ENCODE data around the gene EPSTI1. TPM values are rescaled to one million over a fixed set of nuclear protein-coding genes. Genes with fewer than 3 reads are reported as not detected.
"Not testable (repeated sequence)": the region's sequence is repeated elsewhere in the genome, so short reads cannot be mapped to it uniquely, and the experiment has no call there.

The EPSTI1 gene, protein sequence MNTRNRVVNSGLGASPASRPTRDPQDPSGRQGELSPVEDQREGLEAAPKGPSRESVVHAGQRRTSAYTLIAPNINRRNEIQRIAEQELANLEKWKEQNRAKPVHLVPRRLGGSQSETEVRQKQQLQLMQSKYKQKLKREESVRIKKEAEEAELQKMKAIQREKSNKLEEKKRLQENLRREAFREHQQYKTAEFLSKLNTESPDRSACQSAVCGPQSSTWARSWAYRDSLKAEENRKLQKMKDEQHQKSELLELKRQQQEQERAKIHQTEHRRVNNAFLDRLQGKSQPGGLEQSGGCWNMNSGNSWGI
- total RNA-seq (100 to 1,000 TPM in 1 of 5 donors, 10 to 100 TPM in 1, 1 to 10 TPM in 2, not detected in 1; 3.8 to 115 (median 12.8) TPM), polyA plus RNA-seq (1 to 10 TPM; 3.5 to 5.2 (median 4.2) TPM)
- long read RNA-seq, donor 1, partial matches to known transcripts, result 5 of 6 reads
- long read RNA-seq, donor 1, other reads (novel, unspliced or antisense), result 0 of 6 reads
- long read RNA-seq, donor 2, transcript EPSTI1-201 (11 exons, 3,114 nt), result major isoform, 13 of 14 reads
- long read RNA-seq, donor 2, partial matches to known transcripts, result 0 of 14 reads
- long read RNA-seq, donor 2, other reads (novel, unspliced or antisense), result 0 of 14 reads
- long read RNA-seq, donor 3, result 0 reads
- long read RNA-seq, donor 4, partial matches to known transcripts, result 0 of 1 reads
- long read RNA-seq, donor 4, other reads (novel, unspliced or antisense), result 0 of 1 reads
- long read RNA-seq, donor 5, partial matches to known transcripts, result 0 of 1 reads
- long read RNA-seq, donor 5, other reads (novel, unspliced or antisense), result 0 of 1 reads
- long read RNA-seq, donor 6, partial matches to known transcripts, result 0 of 5 reads
- long read RNA-seq, donor 6, other reads (novel, unspliced or antisense), result 0 of 5 reads
- long read RNA-seq, donor 7, partial matches to known transcripts, result 0 of 2 reads
- long read RNA-seq, donor 7, other reads (novel, unspliced or antisense), result 0 of 2 reads
- long read RNA-seq, donor 8, partial matches to known transcripts, result 0 of 1 reads
- long read RNA-seq, donor 8, other reads (novel, unspliced or antisense), result 0 of 1 reads
- long read RNA-seq, donor 9, result 0 reads
- long read RNA-seq, donor 10, partial matches to known transcripts, result 0 of 1 reads
- long read RNA-seq, donor 10, other reads (novel, unspliced or antisense), result 0 of 1 reads

DNA sequence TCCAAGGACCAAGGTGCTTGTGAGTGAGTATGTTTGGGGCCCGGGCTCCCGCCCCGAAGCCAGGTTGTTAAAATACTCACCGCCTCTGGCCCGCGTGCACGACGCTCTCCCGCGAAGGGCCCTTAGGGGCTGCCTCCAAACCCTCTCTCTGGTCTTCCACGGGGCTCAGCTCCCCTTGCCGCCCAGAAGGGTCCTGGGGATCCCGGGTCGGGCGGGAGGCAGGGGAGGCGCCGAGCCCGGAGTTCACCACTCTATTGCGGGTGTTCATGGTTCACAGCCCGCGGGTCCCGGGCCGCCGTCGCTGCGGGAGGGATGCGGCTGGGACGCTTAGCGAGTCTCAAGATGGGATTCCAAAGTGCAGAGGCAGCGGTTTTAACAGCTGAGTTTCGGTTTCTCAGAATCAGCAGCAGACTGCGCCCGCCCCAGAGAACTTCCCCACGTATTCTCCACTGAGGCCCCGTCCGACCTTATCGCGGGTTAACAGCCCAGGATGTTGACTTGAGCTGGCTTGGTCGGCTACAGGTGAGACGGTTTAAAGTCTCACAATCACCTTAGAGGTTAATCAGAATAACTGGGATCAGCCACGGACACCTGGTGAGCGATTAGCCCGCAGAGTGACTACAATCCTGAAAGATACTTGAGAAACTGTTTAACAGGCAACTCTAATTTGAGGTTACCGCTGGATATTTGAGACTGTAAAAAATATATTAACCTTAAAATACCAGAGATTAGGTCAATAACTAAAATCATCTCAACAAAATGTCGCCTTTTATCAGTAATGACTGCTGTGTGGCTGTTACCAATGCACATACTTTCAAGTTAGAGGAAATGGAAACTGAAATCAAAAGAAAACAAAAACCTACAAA, at the start of gene EPSTI1:
TSS of gene EPSTI1 (minus strand) at position 344 of the 866 bp plus-strand sequence. CDS start at position 268, 76 bp downstream.
- Histone ChIP-seq H3K27ac (peak within 1 kb of the TSS; percentile 80 to 98 (median 93)), H3K36me3 (no peaks in the 10 kb centered on the region), H3K4me1 (peaks cover 14 to 29% (median 24%) of the 10 kb centered on the region in 4 donors), H3K9me3 (no peaks in the 10 kb centered on the region), H3K27me3 (no peaks in the 10 kb centered on the region), H3K4me3 (peak within 1 kb of the TSS; percentile 63 to 79 (median 72))
- peak in 2 of 3 donors; percentile 19 to 53 for TF ChIP-seq POLR2AphosphoS5 (IDR thresholded peaks at IDR 0.05)
- TF ChIP-seq, protein P1, sequence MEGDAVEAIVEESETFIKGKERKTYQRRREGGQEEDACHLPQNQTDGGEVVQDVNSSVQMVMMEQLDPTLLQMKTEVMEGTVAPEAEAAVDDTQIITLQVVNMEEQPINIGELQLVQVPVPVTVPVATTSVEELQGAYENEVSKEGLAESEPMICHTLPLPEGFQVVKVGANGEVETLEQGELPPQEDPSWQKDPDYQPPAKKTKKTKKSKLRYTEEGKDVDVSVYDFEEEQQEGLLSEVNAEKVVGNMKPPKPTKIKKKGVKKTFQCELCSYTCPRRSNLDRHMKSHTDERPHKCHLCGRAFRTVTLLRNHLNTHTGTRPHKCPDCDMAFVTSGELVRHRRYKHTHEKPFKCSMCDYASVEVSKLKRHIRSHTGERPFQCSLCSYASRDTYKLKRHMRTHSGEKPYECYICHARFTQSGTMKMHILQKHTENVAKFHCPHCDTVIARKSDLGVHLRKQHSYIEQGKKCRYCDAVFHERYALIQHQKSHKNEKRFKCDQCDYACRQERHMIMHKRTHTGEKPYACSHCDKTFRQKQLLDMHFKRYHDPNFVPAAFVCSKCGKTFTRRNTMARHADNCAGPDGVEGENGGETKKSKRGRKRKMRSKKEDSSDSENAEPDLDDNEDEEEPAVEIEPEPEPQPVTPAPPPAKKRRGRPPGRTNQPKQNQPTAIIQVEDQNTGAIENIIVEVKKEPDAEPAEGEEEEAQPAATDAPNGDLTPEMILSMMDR (IDR thresholded peaks at IDR 0.05), result no peak
- intact Hi-C loops (cut with DNase I; ENCODE audit: low total_unique reads), result no loop called here
- WGBS, 5 donors, result 1 to 2% (median 2%) methylated on average over 11 to 45 of the region's 45 CpGs
- DNase-seq, result peak; percentile 75 to 90

DNA sequence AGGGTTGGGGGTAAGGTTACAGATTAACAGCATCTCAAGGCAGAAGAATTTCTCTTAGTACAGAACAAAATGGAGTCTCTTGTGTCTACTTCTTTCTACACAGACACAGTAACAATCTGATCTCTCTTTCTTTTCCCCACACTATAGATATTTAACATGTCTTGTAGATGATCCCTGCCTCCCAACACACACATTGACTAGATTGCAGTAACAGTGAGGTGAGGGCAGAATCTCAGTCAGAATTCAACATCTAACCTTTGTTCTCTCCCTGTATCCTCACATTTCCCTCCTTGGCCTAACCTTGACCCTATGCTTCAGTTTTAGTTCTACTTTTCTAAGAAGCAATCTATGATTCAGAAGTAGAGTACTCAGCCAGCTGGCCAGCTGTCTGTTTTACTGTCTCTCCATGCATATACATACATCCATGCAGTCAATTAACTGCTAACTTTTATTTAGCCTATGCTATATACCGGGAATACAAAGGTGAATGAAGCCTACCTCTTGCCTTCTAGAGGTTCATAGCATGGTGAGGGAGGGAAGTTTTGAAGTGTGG, 49.4 kb upstream of the EPSTI1 start:
- WGBS, 5 donors, result 72 to 90% (median 86%) methylated on average over 1 of the region's 1 CpG
- intact Hi-C loops (cut with DNase I; ENCODE audit: low total_unique reads), result no loop called here
- H3K36me3 ChIP-seq, result peaks cover 0 to 6% (median under 1%) of the 10 kb centered on the region in 4 donors
- no peak overlapping the region for H3K4me3 ChIP-seq
- H3K4me1 ChIP-seq, result peaks cover 2 to 57% (median 21%) of the 10 kb centered on the region in 4 donors
- no peaks in the 10 kb centered on the region for H3K27me3 ChIP-seq
- DNase-seq, result no peak
- no peak for TF ChIP-seq POLR2AphosphoS5 (IDR thresholded peaks at IDR 0.05)
- TF ChIP-seq EP300 (IDR thresholded peaks at IDR 0.05), result no peak
- TF ChIP-seq, protein P1 (IDR thresholded peaks at IDR 0.05), result no peak
- no peak for TF ChIP-seq POLR2A (IDR thresholded peaks at IDR 0.05)
- no peak overlapping the region for H3K27ac ChIP-seq
- no peaks in the 10 kb centered on the region for H3K9me3 ChIP-seq

DNA sequence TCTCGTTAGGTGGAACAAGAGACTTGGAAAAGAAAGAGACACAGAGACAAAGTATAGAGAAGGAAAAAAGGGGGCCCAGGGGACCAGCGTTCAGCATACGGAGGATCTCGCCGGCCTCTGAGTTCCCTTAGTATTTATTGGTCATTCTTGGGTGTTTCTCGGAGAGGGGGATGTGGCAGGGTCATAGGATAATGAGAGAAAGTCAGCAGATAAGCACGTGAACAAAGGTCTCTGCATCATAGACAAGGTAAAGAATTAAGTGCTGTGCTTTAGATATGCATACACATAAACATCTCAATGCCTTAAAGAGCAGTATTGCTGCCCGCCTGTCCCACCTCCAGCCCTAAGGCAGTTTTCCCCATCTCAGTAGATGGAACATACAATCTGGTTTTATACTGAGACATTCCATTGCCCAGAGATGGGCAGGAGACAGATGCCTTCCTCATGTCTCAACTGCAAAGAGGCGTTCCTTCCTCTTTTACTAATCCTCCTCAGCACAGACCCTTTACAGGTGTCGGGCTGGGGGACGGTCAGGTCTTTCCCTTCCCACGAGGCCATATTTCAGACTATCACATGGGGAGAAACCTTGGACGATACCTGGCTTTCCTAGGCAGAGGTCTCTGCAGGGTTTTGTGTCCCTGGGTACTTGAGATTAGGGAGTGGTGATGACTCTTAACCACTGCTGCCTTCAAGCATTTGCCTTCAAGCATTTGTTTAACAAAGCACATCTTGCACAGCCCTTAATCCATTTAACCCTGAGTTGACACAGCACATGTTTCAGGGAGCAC, 48.7 kb upstream of the EPSTI1 start:
- Histone ChIP-seq H3K36me3 (peaks cover 0 to 10% (median 2%) of the 10 kb centered on the region in 4 donors), H3K4me1 (peaks cover 4 to 61% (median 22%) of the 10 kb centered on the region in 4 donors)
- H3K27me3 ChIP-seq; H3K4me3 ChIP-seq; H3K9me3 ChIP-seq; H3K27ac ChIP-seq; intact Hi-C loops (cut with DNase I; ENCODE audit: low total_unique reads); DNase-seq: not testable (repeated sequence)
- WGBS, 5 donors, result 89 to 96% (median 90%) methylated on average over 11 to 13 of the region's 13 CpGs
